Measurements from ENCODE around the gene BIRC6.

BIRC6 gene

GRCh38 chr2:32403782-32404181, 47.0 kb downstream of the BIRC6 start:
- Histone ChIP-seq H3K9ac (ENCODE audit: low read depth, low read length, poor library complexity, severe bottlenecking) (no peak overlapping the region), H3F3A (ENCODE audit: low read depth) (no peaks in the 10 kb centered on the region), H3K9me2 (replicated peaks; ENCODE audit: low read depth, low read length) (no peaks in the 10 kb centered on the region), H3K4me3 (ENCODE audit: low read length, poor library complexity, severe bottlenecking) (no peak overlapping the region), H3K4me1 (ENCODE audit: insufficient read depth, low read length, poor library complexity, severe bottlenecking) (no peaks in the 10 kb centered on the region), H3K79me2 (ENCODE audit: insufficient read depth, low read length) (no peaks in the 10 kb centered on the region), H3K4me2 (ENCODE audit: low read depth, low read length, poor library complexity, severe bottlenecking) (no peak overlapping the region), H2AFZ (ENCODE audit: low read length) (no peak overlapping the region), H3K36me3 (ENCODE audit: insufficient read depth, low read length) (peaks cover 69% of the 10 kb centered on the region), H3K9me3 (ENCODE audit: insufficient read depth, low read depth, low read length) (no peaks in the 10 kb centered on the region), H4K20me1 (ENCODE audit: insufficient read depth, low read length, poor library complexity, severe bottlenecking) (peaks cover 11% of the 10 kb centered on the region), H3K27me3 (ENCODE audit: insufficient read depth, low read length, poor library complexity, severe bottlenecking) (no peaks in the 10 kb centered on the region)
- TF ChIP-seq CTCF (conservative IDR thresholded peaks at IDR 0.05; ENCODE audit: low read length) (no peak), EZH2phosphoT487 (IDR thresholded peaks at IDR 0.05; ENCODE audit: borderline replicate concordance) (no peak)

- no peak overlapping the region for H3K4me3 ChIP-seq (ENCODE audit: low read length, poor library complexity, severe bottlenecking)
- no peaks in the 10 kb centered on the region for H3K9me3 ChIP-seq (ENCODE audit: insufficient read depth, low read depth, low read length)
- H3F3A ChIP-seq (ENCODE audit: low read depth) = no peaks in the 10 kb centered on the region
- H3K79me2 ChIP-seq (ENCODE audit: insufficient read depth, low read length) = no peaks in the 10 kb centered on the region
- H3K4me1 ChIP-seq (ENCODE audit: insufficient read depth, low read length, poor library complexity, severe bottlenecking) = no peaks in the 10 kb centered on the region
- H3K4me2 ChIP-seq (ENCODE audit: low read depth, low read length, poor library complexity, severe bottlenecking) = no peak overlapping the region
- no peak overlapping the region for H3K9ac ChIP-seq (ENCODE audit: low read depth, low read length, poor library complexity, severe bottlenecking)
- peaks cover 78% of the 10 kb centered on the region for H3K36me3 ChIP-seq (ENCODE audit: insufficient read depth, low read length)
- no peaks in the 10 kb centered on the region for H3K27me3 ChIP-seq (ENCODE audit: insufficient read depth, low read length, poor library complexity, severe bottlenecking)
- no peaks in the 10 kb centered on the region for H3K9me2 ChIP-seq (replicated peaks; ENCODE audit: low read depth, low read length)
- TF ChIP-seq CTCF (conservative IDR thresholded peaks at IDR 0.05; ENCODE audit: low read length) (no peak), EZH2phosphoT487 (IDR thresholded peaks at IDR 0.05; ENCODE audit: borderline replicate concordance) (no peak)
- H2AFZ ChIP-seq (ENCODE audit: low read length) = no peak overlapping the region
- peaks cover 11% of the 10 kb centered on the region for H4K20me1 ChIP-seq (ENCODE audit: insufficient read depth, low read length, poor library complexity, severe bottlenecking)
Measured at GRCh38 chr2:32404691-32405090, 47.9 kb downstream of the BIRC6 start.

GRCh38 chr2:32416519-32416918, 59.7 kb downstream of the BIRC6 start:
- no peak overlapping the region for H2AFZ ChIP-seq (ENCODE audit: low read length)
- no peak overlapping the region for H3K4me3 ChIP-seq (ENCODE audit: low read length, poor library complexity, severe bottlenecking)
- no peak for TF ChIP-seq CTCF (conservative IDR thresholded peaks at IDR 0.05; ENCODE audit: low read length)
- no peak for TF ChIP-seq EZH2phosphoT487 (IDR thresholded peaks at IDR 0.05; ENCODE audit: borderline replicate concordance)
- H3K9me3 ChIP-seq (ENCODE audit: insufficient read depth, low read depth, low read length) = no peaks in the 10 kb centered on the region
- H3F3A ChIP-seq (ENCODE audit: low read depth) = no peaks in the 10 kb centered on the region
- H3K27me3 ChIP-seq (ENCODE audit: insufficient read depth, low read length, poor library complexity, severe bottlenecking) = no peaks in the 10 kb centered on the region
- peaks cover 60% of the 10 kb centered on the region for H3K36me3 ChIP-seq (ENCODE audit: insufficient read depth, low read length)
- no peaks in the 10 kb centered on the region for H3K9me2 ChIP-seq (replicated peaks; ENCODE audit: low read depth, low read length)
- H4K20me1 ChIP-seq (ENCODE audit: insufficient read depth, low read length, poor library complexity, severe bottlenecking) = peaks cover 28% of the 10 kb centered on the region
- H3K79me2 ChIP-seq (ENCODE audit: insufficient read depth, low read length) = peaks cover 54% of the 10 kb centered on the region
- H3K4me2 ChIP-seq (ENCODE audit: low read depth, low read length, poor library complexity, severe bottlenecking) = no peak overlapping the region
- no peaks in the 10 kb centered on the region for H3K4me1 ChIP-seq (ENCODE audit: insufficient read depth, low read length, poor library complexity, severe bottlenecking)
- H3K9ac ChIP-seq (ENCODE audit: low read depth, low read length, poor library complexity, severe bottlenecking) = no peak overlapping the region
